PC-3 (cell line): ENCODE data around the gene ARHGEF16. TPM values are rescaled to one million over a fixed set of nuclear protein-coding genes. Genes with fewer than 3 reads are reported as not detected.

Experiments used
- ATAC-seq: fragments of 200-7000 bp; cut with Tn5 transposase; 2 replicates; pipeline ENCODE4 v1.9.1; 2020; ENCODE audit warnings: mild to moderate bottlenecking, moderate library complexity
- BruUV-seq: library from RNA; stranded (reverse); fragments of 400-500 nt; replicated peaks from 2 replicates; lab custom pipeline; 2021; lab: Mats Ljungman, UMichigan
- CTCF ChIA-PET: fragments of 300-600 bp; sonication (Branson Sonifier 250); formaldehyde crosslinking; loops from one replicate; lab custom pipeline; 2022; ENCODE audit warnings: antibody characterized with exemption; lab: Charles Lee
- POLR2A ChIA-PET: fragments of 300-600 bp; sonication (Branson Sonifier 250); formaldehyde crosslinking; loops from one replicate; lab custom pipeline; 2022; ENCODE audit warnings: antibody characterized with exemption; ENCODE audit not compliant: unreplicated experiment; lab: Charles Lee
- DNase-seq: peaks from one replicate; pipeline ENCODE4 v3.0.0-alpha.2; 2015
- H2AFZ ChIP-seq: fragments of 300-600 bp; sonication (generic); 2 replicates; pipeline ENCODE4 v1.6.0; 2016; ENCODE audit warnings: antibody characterized with exemption, low read length
- H3F3A ChIP-seq: fragments of 300-600 bp; sonication (generic); one replicate; pipeline ENCODE4 v1.6.0; 2017; ENCODE audit warnings: antibody characterized with exemption, low read length, control low read depth, mild to moderate bottlenecking; ENCODE audit not compliant: unreplicated experiment
- H3K27ac ChIP-seq: fragments of 300-600 bp; sonication (generic); 2 replicates; pipeline ENCODE4 v1.5.1; 2016; ENCODE audit warnings: mild to moderate bottlenecking, low read length
- H3K27me3 ChIP-seq: fragments of 300-600 bp; sonication (generic); 2 replicates; pipeline ENCODE4 v1.6.1; 2016; ENCODE audit warnings: low read length, mixed read lengths
- H3K36me3 ChIP-seq: fragments of 300-600 bp; sonication (generic); 2 replicates; pipeline ENCODE4 v1.6.1; 2016; ENCODE audit warnings: low read depth, mixed run types, low read length, mixed read lengths
- H3K4me1 ChIP-seq: fragments of 300-600 bp; sonication (generic); 2 replicates; pipeline ENCODE4 v1.5.1; 2016; ENCODE audit warnings: low read length; ENCODE audit not compliant: insufficient read depth
- H3K4me2 ChIP-seq: fragments of 300-600 bp; sonication (generic); 2 replicates; pipeline ENCODE4 v1.6.0; 2016; ENCODE audit warnings: low read length
- H3K4me3 ChIP-seq: fragments of 300-600 bp; sonication (generic); 2 replicates; pipeline ENCODE4 v1.5.1; 2016; ENCODE audit warnings: mild to moderate bottlenecking, low read length, mixed read lengths
- H3K79me2 ChIP-seq: fragments of 300-600 bp; sonication (generic); 2 replicates; pipeline ENCODE4 v1.6.1; 2017; ENCODE audit warnings: low read length, mixed read lengths
- H3K9ac ChIP-seq: fragments of 300-600 bp; sonication (generic); 2 replicates; pipeline ENCODE4 v1.6.0; 2016; ENCODE audit warnings: mild to moderate bottlenecking, low read length
- H3K9me2 ChIP-seq: fragments of 300-600 bp; sonication (generic); replicated peaks from 2 replicates; pipeline ENCODE4 v1.6.1; 2016; ENCODE audit warnings: mixed run types, low read length, mixed read lengths
- H3K9me3 ChIP-seq: fragments of 300-600 bp; sonication (generic); 2 replicates; pipeline ENCODE4 v1.6.1; 2016; ENCODE audit warnings: low read length, mixed read lengths
- H4K20me1 ChIP-seq: fragments of 300-600 bp; sonication (generic); 2 replicates; pipeline ENCODE4 v1.6.1; 2016; ENCODE audit warnings: low read length, mixed read lengths
- EZH2 ChIP-seq: fragments of 300-600 bp; sonication (generic); IDR thresholded peaks from one replicate; pipeline ENCODE4 v1.6.1; 2017; ENCODE audit warnings: antibody characterized with exemption, mild to moderate bottlenecking, low read length; ENCODE audit not compliant: unreplicated experiment
- EZH2phosphoT487 ChIP-seq: fragments of 300-600 bp; sonication (generic); IDR thresholded peaks from 2 replicates; pipeline ENCODE4 v1.6.1; 2018; ENCODE audit warnings: mild to moderate bottlenecking, antibody characterized with exemption, low read length, borderline replicate concordance
- intact Hi-C: fragments of 100-400 bp; cut with micrococcal nuclease; formaldehyde crosslinking; loops from 2 replicates; pipeline ENCODE4 v1.9.0; 2023
- total RNA-seq: library from RNA; depleted of rRNA; stranded (reverse); fragments of >200 nt; gene quantifications from 2 replicates; pipeline ENCODE4 v1.2.3, GENCODE V29; 2014
- TF ChIP-seq, protein P1 (sequence below): fragments of 300-600 bp; sonication (generic); conservative IDR thresholded peaks from 2 replicates; pipeline ENCODE4 v1.5.1; 2017; ENCODE audit warnings: antibody characterized with exemption, low read depth, mild to moderate bottlenecking, low read length

ARHGEF16 gene
- total RNA-seq, 1 experiment from 2014 or later, result 54.3 TPM

DNA sequence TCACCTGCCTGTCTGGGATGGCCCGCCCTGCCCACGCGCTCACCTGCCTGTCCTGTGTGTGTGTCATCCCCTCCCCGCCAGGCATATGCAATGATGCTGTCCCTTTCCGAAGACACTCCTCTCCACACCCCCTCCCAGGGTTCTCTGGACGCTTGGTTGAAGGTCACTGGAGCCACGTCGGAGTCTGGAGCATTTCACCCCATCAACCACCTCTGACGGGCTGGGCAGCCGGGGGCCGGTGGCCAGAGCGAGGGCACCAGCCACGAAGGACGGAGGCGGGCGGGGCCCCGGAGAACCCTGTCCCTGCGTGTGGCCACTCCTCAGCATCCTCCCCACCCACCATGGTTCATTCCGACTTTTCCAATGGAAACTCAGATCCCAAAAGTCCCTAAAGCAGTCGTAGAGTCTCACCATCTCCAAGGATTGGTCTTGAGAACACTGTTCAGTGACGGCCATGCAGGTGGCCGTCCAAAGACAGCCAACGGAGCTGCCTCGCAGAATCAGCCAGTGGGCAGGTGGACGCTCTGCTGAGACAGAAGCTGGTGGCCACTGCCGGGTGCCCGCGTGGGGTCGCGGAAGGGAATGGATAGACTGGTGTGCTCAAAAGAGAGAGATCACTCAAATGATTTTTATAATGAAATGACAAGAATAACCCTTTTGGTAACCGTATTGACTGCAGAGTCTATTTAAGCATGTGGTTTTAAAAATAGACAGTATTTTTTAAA lies 20.7 kb upstream of the ARHGEF16 start:
- no peaks in the 10 kb centered on the region for H4K20me1 ChIP-seq
- no peaks in the 10 kb centered on the region for H3F3A ChIP-seq
- no peak overlapping the region for H3K9ac ChIP-seq
- ChIA-PET POLR2A (no interaction called here), CTCF (no interaction called here)
- ATAC-seq (no peak), DNase-seq (no peak)
- H3K79me2 ChIP-seq, result no peaks in the 10 kb centered on the region
- H3K9me2 ChIP-seq, result no peaks in the 10 kb centered on the region
- no peaks in the 10 kb centered on the region for H3K9me3 ChIP-seq
- no peaks in the 10 kb centered on the region for H3K4me1 ChIP-seq
- no peak overlapping the region for H3K27ac ChIP-seq
- intact Hi-C loops, result no loop called here
- no peak overlapping the region for H2AFZ ChIP-seq
- no peak overlapping the region for H3K4me3 ChIP-seq
- TF ChIP-seq, protein P1, sequence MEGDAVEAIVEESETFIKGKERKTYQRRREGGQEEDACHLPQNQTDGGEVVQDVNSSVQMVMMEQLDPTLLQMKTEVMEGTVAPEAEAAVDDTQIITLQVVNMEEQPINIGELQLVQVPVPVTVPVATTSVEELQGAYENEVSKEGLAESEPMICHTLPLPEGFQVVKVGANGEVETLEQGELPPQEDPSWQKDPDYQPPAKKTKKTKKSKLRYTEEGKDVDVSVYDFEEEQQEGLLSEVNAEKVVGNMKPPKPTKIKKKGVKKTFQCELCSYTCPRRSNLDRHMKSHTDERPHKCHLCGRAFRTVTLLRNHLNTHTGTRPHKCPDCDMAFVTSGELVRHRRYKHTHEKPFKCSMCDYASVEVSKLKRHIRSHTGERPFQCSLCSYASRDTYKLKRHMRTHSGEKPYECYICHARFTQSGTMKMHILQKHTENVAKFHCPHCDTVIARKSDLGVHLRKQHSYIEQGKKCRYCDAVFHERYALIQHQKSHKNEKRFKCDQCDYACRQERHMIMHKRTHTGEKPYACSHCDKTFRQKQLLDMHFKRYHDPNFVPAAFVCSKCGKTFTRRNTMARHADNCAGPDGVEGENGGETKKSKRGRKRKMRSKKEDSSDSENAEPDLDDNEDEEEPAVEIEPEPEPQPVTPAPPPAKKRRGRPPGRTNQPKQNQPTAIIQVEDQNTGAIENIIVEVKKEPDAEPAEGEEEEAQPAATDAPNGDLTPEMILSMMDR, result no peak
- no peak for TF ChIP-seq EZH2
- TF ChIP-seq EZH2phosphoT487, result no peak
- no TSS peak for BruUV-seq
- peaks cover 61% of the 10 kb centered on the region for H3K27me3 ChIP-seq
- no peaks in the 10 kb centered on the region for H3K36me3 ChIP-seq
- H3K4me2 ChIP-seq, result no peak overlapping the region

DNA sequence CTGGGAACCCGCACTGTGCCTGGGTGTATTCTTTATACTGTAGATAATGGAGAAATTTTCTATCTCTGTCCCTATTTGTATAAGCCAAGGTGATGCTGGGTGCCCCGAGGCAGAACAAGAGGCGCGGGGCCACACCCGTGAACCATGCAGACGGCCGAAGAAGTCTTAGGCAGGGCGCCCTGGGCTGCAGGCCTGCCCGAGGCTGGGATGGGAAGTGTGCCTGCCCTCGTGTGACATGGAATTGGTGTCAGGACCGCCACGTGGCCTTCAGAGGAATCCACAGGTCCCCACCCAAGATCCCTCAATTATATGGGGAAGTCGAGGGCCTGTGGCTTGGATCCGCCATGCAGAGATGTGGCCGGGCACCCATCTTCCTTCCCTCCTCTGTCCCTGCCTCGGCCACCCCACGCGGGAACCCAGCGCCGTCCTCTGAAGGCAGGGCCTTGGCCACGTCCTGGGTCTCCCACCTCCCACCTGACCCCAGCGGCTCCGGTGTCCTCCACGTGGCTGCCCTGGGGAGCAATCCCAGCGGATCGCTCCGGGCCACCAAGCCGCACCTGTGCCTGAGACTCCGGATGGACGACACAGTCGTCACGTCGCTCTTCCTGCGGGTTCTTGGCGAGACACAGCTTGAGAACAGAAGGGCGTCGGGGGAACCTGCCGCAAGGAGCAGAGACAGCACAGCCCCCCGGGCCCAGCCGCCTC lies 19.9 kb upstream of the ARHGEF16 start:
- BruUV-seq, result no TSS peak
- Histone ChIP-seq H2AFZ (no peak overlapping the region), H3F3A (no peaks in the 10 kb centered on the region), H3K27ac (no peak overlapping the region), H3K9ac (no peak overlapping the region), H3K9me2 (no peaks in the 10 kb centered on the region), H3K4me2 (no peak overlapping the region), H3K79me2 (no peaks in the 10 kb centered on the region), H3K4me3 (no peak overlapping the region), H3K4me1 (no peaks in the 10 kb centered on the region), H4K20me1 (no peaks in the 10 kb centered on the region), H3K27me3 (peaks cover 61% of the 10 kb centered on the region), H3K9me3 (no peaks in the 10 kb centered on the region), H3K36me3 (no peaks in the 10 kb centered on the region)
- ATAC-seq (no peak), DNase-seq (no peak)
- ChIA-PET CTCF (no interaction called here), POLR2A (no interaction called here)
- intact Hi-C loops, result no loop called here
- TF ChIP-seq EZH2 (no peak), EZH2phosphoT487 (no peak)
- TF ChIP-seq, protein P1, result no peak

DNA sequence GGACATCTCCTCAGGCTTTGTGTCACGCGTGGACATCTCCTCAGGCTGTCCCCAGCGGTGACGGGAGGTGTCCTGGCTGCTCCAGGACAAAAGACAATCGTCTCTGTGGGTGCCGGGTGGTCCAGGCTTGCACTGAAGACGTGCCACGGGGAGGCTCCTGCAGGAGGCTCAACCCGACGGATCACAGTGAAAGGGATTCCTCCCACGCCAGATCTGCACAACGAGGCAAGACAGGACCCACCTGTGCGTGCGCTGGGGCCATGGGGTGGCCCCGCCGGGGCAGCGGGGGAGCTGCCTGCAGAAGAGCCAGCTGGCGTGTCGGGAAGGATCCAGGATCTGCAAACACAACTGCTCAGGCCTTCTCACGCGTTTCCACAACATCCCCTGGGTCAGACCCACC lies 18.8 kb upstream of the ARHGEF16 start:
- ATAC-seq (no peak), DNase-seq (no peak)
- no peaks in the 10 kb centered on the region for H3K4me1 ChIP-seq
- H3K4me2 ChIP-seq, result no peak overlapping the region
- TF ChIP-seq EZH2phosphoT487 (no peak), EZH2 (no peak)
- TF ChIP-seq, protein P1, result no peak
- H3K79me2 ChIP-seq, result no peaks in the 10 kb centered on the region
- peaks cover 65% of the 10 kb centered on the region for H3K27me3 ChIP-seq
- ChIA-PET POLR2A (no interaction called here), CTCF (no interaction called here)
- H3K4me3 ChIP-seq, result no peak overlapping the region
- no peaks in the 10 kb centered on the region for H3K9me3 ChIP-seq
- H3K9ac ChIP-seq, result no peak overlapping the region
- H3F3A ChIP-seq, result no peaks in the 10 kb centered on the region
- intact Hi-C loops, result no loop called here
- no peaks in the 10 kb centered on the region for H3K36me3 ChIP-seq
- no TSS peak for BruUV-seq
- no peak overlapping the region for H3K27ac ChIP-seq
- H4K20me1 ChIP-seq, result no peaks in the 10 kb centered on the region
- H3K9me2 ChIP-seq, result no peaks in the 10 kb centered on the region
- no peak overlapping the region for H2AFZ ChIP-seq
